GM12878 (cell line): ENCODE results near the gene GIMAP4. TPM values are rescaled to one million over a fixed set of nuclear protein-coding genes. Genes with fewer than 3 reads are reported as not detected.

Experiments
- ATAC-seq: fragments of 200-7000 bp; cut with Tn5 transposase; 3 replicates; pipeline ENCODE4 v1.9.1; 2020; ENCODE audit warnings: mild to moderate bottlenecking, moderate library complexity
- BruUV-seq: library from RNA; stranded (reverse); fragments of 400-500 nt; replicated peaks from 2 replicates; lab custom pipeline; 2021; lab: Mats Ljungman, UMichigan
- CTCF ChIA-PET: fragments of 300-600 bp; sonication (Branson Sonifier 250); formaldehyde crosslinking; extraction: SDS; loops from one replicate; lab custom pipeline; 2021; ENCODE audit warnings: inconsistent platforms; lab: Yijun Ruan, JAX
- POLR2A ChIA-PET: fragments of 350-600 bp; formaldehyde crosslinking; extraction: SDS; loops from one replicate; lab custom pipeline; 2021; ENCODE audit warnings: inconsistent platforms; lab: Charles Lee
- RAD21 ChIA-PET: fragments of 300-600 bp; sonication (Branson Sonifier 250); formaldehyde crosslinking; loops from one replicate; lab custom pipeline; 2023; ENCODE audit warnings: antibody characterized with exemption; ENCODE audit not compliant: unreplicated experiment; lab: Charles Lee
- SMC1A ChIA-PET: fragments of 300-600 bp; sonication (Branson Sonifier 250); formaldehyde crosslinking; loops from one replicate; lab custom pipeline; 2023; ENCODE audit not compliant: unreplicated experiment, uncharacterized antibody; lab: Charles Lee
- DNase-seq: peaks from one replicate; pipeline ENCODE4 v3.0.0-alpha.2; 2011; ENCODE audit warnings: low read depth, low spot score
- FAIRE-seq: peaks from 3 replicates; lab custom pipeline; 2011; peaks lifted over from hg19 to GRCh38; lab: Jason Lieb, UNC
- H2AFZ ChIP-seq: 2 replicates; pipeline ENCODE4 v1.6.0; 2011; ENCODE audit warnings: low read depth, low read length, control low read depth; ENCODE audit not compliant: control insufficient read depth
- H3K27ac ChIP-seq: 2 replicates; pipeline ENCODE4 v1.5.1; 2011; ENCODE audit warnings: control low read depth; ENCODE audit not compliant: control insufficient read depth, insufficient read depth
- H3K27me3 ChIP-seq, 2 experiments: replicated peaks in 1 of 2; 2 replicates each; pipeline versions ENCODE4 v1.6.0 to v1.6.1; 2011; ENCODE audit warnings: low read length in 1 of 2; ENCODE audit not compliant: control insufficient read depth in 2 of 2, insufficient read depth in 2 of 2
- H3K36me3 ChIP-seq, 2 experiments: 2 replicates each; pipeline ENCODE4 v1.5.1; 2011; ENCODE audit warnings: low read length in 1 of 2; ENCODE audit not compliant: control insufficient read depth in 2 of 2, insufficient read depth in 2 of 2
- H3K4me1 ChIP-seq: 2 replicates; pipeline ENCODE4 v1.6.1; 2011; ENCODE audit warnings: mild to moderate bottlenecking, low read length, moderate library complexity, mixed read lengths; ENCODE audit not compliant: control insufficient read depth, insufficient read depth
- H3K4me2 ChIP-seq: 2 replicates; pipeline ENCODE4 v1.6.0; 2011; ENCODE audit warnings: control low read depth; ENCODE audit not compliant: control insufficient read depth, insufficient read depth
- H3K4me3 ChIP-seq: fragments of 200-600 bp; sonication (generic); 2 replicates; pipeline ENCODE4 v1.5.1; 2016
- H3K79me2 ChIP-seq: 2 replicates; pipeline ENCODE4 v1.6.0; 2011; ENCODE audit warnings: low read length; ENCODE audit not compliant: control insufficient read depth, insufficient read depth
- H3K9ac ChIP-seq: 2 replicates; pipeline ENCODE4 v1.8.0; 2011; ENCODE audit warnings: low read length, control low read depth, mixed read lengths; ENCODE audit not compliant: control insufficient read depth, insufficient read depth
- H3K9me3 ChIP-seq: replicated peaks from 3 replicates; pipeline ENCODE4 v1.5.1; 2011; ENCODE audit warnings: mild to moderate bottlenecking, low read length; ENCODE audit not compliant: control insufficient read depth, insufficient read depth
- H4K20me1 ChIP-seq: 2 replicates; pipeline ENCODE4 v1.6.0; 2011; ENCODE audit not compliant: control insufficient read depth, insufficient read depth
- HDAC2 ChIP-seq: fragments of 200-600 bp; sonication (generic); IDR thresholded peaks from 2 replicates; pipeline ENCODE4 v1.6.1; 2017
- HDGF ChIP-seq: fragments of 450-650 bp; IDR thresholded peaks from 2 replicates; pipeline ENCODE4 v1.6.1; 2016; ENCODE audit warnings: antibody characterized with exemption
- IKZF2 ChIP-seq, 2 experiments: fragments of 450-650 bp; IDR thresholded peaks; 2 replicates each; pipeline ENCODE4 v1.6.1; 2017; ENCODE audit warnings: mild to moderate bottlenecking in 2 of 2, moderate library complexity in 2 of 2
- NFYA ChIP-seq: IDR thresholded peaks from 2 replicates; pipeline ENCODE4 v1.6.1; 2011; ENCODE audit warnings: low read depth, mild to moderate bottlenecking, low read length, improper control_type of control experiment, borderline replicate concordance
- RAD51 ChIP-seq: fragments of 450-650 bp; IDR thresholded peaks from 2 replicates; pipeline ENCODE4 v1.6.1; 2016; ENCODE audit warnings: moderate library complexity, mild to moderate bottlenecking, inconsistent platforms
- SMARCA5 ChIP-seq: fragments of 450-650 bp; IDR thresholded peaks from 2 replicates; pipeline ENCODE4 v1.6.1; 2017; ENCODE audit warnings: mild to moderate bottlenecking
- SPI1 ChIP-seq: IDR thresholded peaks from 2 replicates; pipeline ENCODE4 v1.6.1; 2011; ENCODE audit warnings: low read depth, mild to moderate bottlenecking, low read length, moderate library complexity, borderline replicate concordance; ENCODE audit not compliant: insufficient read depth
- ZNF274 ChIP-seq: IDR thresholded peaks from one replicate; pipeline ENCODE4 v1.8.0; 2011; ENCODE audit not compliant: insufficient read length, insufficient read depth
- WGBS: methylation state at CpG from one replicate; pipeline ENCODE4 v1.1.6; 2016; ENCODE audit warnings: low lambda C conversion rate; ENCODE audit not compliant: insufficient replicate concordance, insufficient coverage; ENCODE audit errors: missing lambda C conversion rate; 5-methylcytosine and 5-hydroxymethylcytosine counted together
- in situ Hi-C: fragments of 300-500 bp; cut with MboI; formaldehyde crosslinking; loops from 9 replicates; pipeline ENCODE4 v1.14.3; 2018; ENCODE audit warnings: mixed read lengths
- intact Hi-C: fragments of 100-400 bp; cut with micrococcal nuclease; formaldehyde crosslinking; loops from one replicate; pipeline ENCODE4 v1.14.2; 2022; ENCODE audit not compliant: unreplicated experiment
- polyA plus RNA-seq, 11 experiments: library from polyadenylated mRNA; depleted of rRNA in 4 of 11; unstranded in 6 of 11; stranded (reverse) in 5 of 11; fragments of >200 nt; fragmentation: Nextera tagmentation in 4 of 11; fragmentation: Illumina TruSeq in 1 of 11; extraction: Ambion mirVana in 4 of 11; extraction: Trizol in 1 of 11; gene quantifications; 1 replicate in 1 of 11; 2 replicates in 10 of 11; pipeline versions ENCODE4 v1.2.1 to v1.2.3, GENCODE V29; 2011 to 2016; ENCODE audit warnings: inconsistent platforms in 2 of 11, missing spikeins in 2 of 11, low read depth in 1 of 11
- total RNA-seq, 4 experiments: library from RNA; depleted of rRNA in 3 of 4; stranded (reverse); fragments of >200 nt in 3 of 4; fragmentation: Illumina TruSeq in 1 of 4; extraction: Trizol in 1 of 4; gene quantifications; 2 replicates each; pipeline versions ENCODE4 v1.2.1 to v1.2.3, GENCODE V29; 2013 to 2021
- TF ChIP-seq, protein P1 (sequence below): IDR thresholded peaks from 2 replicates; pipeline ENCODE4 v1.6.1; 2011; ENCODE audit warnings: borderline replicate concordance, low read depth, mild to moderate bottlenecking, moderate library complexity, mixed read lengths, low read length; ENCODE audit not compliant: insufficient read depth; ENCODE audit errors: extremely low read length
- TF ChIP-seq, protein P2 (sequence below), 3 experiments: IDR thresholded peaks in 2 of 3; conservative IDR thresholded peaks in 1 of 3; 2 replicates each; pipeline ENCODE4 v1.5.1; 2011; ENCODE audit warnings: low read depth in 3 of 3, low read length in 3 of 3, mild to moderate bottlenecking in 3 of 3, control low read depth in 2 of 3, moderate library complexity in 2 of 3, inconsistent platforms in 1 of 3, mixed read lengths in 1 of 3; ENCODE audit not compliant: control insufficient read depth in 2 of 3, insufficient read depth in 1 of 3; ENCODE audit errors: extremely low read depth in 1 of 3
- TF ChIP-seq, protein P3 (sequence below): IDR thresholded peaks from 2 replicates; pipeline ENCODE4 v1.6.1; 2012; ENCODE audit warnings: low read depth, low read length, improper control_type of control experiment

GIMAP4 gene
- total and polyA plus RNA-seq, 10 of the 15 experiments (the other 5 are each of a cell fraction or from before 2014, with no cell fraction given) = 0.06 to 1.5 (median 0.32) TPM; not detected in 1

DNA sequence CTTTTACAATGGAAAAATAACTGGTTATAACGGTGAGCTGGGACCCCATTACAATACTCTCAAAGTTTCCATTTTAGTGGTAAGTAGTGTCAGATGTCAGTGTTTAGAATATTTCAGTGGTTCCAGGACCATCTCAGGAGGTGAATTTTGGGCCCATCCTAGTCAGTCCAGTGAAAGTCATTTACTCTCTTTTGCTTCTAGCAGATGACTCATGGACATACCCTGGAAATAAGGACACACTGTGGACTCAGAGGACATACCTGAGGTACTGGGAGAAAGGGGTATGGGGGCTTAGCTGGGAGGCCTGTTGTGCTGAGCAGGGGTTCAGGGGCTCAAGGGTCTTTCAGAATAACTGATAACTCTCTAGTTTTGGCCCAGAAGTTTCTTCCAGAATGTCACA, 618 bp upstream of the GIMAP4 start:
- peaks cover 4% of the 10 kb centered on the region for H3K9me3 ChIP-seq
- TF ChIP-seq, protein P1, sequence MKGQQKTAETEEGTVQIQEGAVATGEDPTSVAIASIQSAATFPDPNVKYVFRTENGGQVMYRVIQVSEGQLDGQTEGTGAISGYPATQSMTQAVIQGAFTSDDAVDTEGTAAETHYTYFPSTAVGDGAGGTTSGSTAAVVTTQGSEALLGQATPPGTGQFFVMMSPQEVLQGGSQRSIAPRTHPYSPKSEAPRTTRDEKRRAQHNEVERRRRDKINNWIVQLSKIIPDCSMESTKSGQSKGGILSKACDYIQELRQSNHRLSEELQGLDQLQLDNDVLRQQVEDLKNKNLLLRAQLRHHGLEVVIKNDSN = no peak
- no peak for TF ChIP-seq ZNF274
- TF ChIP-seq HDAC2 = no peak
- TF ChIP-seq SMARCA5 = no peak
- TF ChIP-seq IKZF2 (IDR thresholded peaks at IDR 0.05) = no peak
- no peak for TF ChIP-seq NFYA
- TF ChIP-seq, protein P2, sequence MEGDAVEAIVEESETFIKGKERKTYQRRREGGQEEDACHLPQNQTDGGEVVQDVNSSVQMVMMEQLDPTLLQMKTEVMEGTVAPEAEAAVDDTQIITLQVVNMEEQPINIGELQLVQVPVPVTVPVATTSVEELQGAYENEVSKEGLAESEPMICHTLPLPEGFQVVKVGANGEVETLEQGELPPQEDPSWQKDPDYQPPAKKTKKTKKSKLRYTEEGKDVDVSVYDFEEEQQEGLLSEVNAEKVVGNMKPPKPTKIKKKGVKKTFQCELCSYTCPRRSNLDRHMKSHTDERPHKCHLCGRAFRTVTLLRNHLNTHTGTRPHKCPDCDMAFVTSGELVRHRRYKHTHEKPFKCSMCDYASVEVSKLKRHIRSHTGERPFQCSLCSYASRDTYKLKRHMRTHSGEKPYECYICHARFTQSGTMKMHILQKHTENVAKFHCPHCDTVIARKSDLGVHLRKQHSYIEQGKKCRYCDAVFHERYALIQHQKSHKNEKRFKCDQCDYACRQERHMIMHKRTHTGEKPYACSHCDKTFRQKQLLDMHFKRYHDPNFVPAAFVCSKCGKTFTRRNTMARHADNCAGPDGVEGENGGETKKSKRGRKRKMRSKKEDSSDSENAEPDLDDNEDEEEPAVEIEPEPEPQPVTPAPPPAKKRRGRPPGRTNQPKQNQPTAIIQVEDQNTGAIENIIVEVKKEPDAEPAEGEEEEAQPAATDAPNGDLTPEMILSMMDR (IDR thresholded peaks at IDR 0.05 in 2 of 3, conservative IDR thresholded peaks at IDR 0.05 in 1 of 3; ENCODE audit: control insufficient read depth in 2 of 3, extremely low read depth in 1 of 3, insufficient read depth in 1 of 3, low read depth in 3 of 3, low read length in 3 of 3) = no peak
- TF ChIP-seq SPI1 = no peak
- no peak for TF ChIP-seq RAD51
- TF ChIP-seq, protein P3, sequence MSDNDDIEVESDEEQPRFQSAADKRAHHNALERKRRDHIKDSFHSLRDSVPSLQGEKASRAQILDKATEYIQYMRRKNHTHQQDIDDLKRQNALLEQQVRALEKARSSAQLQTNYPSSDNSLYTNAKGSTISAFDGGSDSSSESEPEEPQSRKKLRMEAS = no peak
- TF ChIP-seq HDGF = no peak
- TF ChIP-seq, all 136 proteins: peak for 0
- ChIA-PET POLR2A (no interaction called here), RAD21 (no interaction called here), CTCF (interaction anchor here (1.1 to 2.7 kb wide), 2 partner anchors 12 to 189 kb away, joined by 3 to 8 read pairs; no protein-coding TSS in a partner anchor), SMC1A (interaction anchor here (1.1 to 1.6 kb wide), 3 partner anchors 17 to 119 kb away, joined by 3 read pairs; no protein-coding TSS in a partner anchor)
- FAIRE-seq = no peak
- Histone ChIP-seq H3K9ac (no peak overlapping the region), H3K27me3 (no peaks in the 10 kb centered on the region), H4K20me1 (no peaks in the 10 kb centered on the region), H3K36me3 (no peaks in the 10 kb centered on the region), H3K4me1 (no peaks in the 10 kb centered on the region), H3K4me2 (no peak overlapping the region), H3K79me2 (no peaks in the 10 kb centered on the region; the same call in 1 of the 2 replicates), H3K4me3 (no peak overlapping the region), H2AFZ (no peak overlapping the region), H3K27ac (no peak overlapping the region)
- in situ Hi-C loops (no loop called here), intact Hi-C loops (no loop called here)
- no peak for ATAC-seq
- DNase-seq = no peak
- BruUV-seq = no TSS peak
- 100% methylated on average over 1 of the region's 1 CpG for WGBS
